ENCODE data around the gene TIMM23. TPM values are rescaled to one million over a fixed set of nuclear protein-coding genes. Genes with fewer than 3 reads are reported as not detected.

The TIMM23 gene
- total RNA-seq (2022; extraction: Qiagen RNA extraction; ENCODE audit: low read depth): 142 to 187 TPM (median 151 TPM) in 5 replicates

GRCh38 chr10:45972106-45972812, at the start of gene TIMM23:
TIMM23 (plus strand) TSS chr10:45972489; CDS start chr10:45972625, 136 bp downstream.

GRCh38 chr10:46030091-46030937, 58.0 kb downstream of the TIMM23 start, which contains the start of gene NCOA4:
NCOA4 (minus strand) TSS chr10:46030623; CDS start chr10:46016680, 13,943 bp downstream.

DNA sequence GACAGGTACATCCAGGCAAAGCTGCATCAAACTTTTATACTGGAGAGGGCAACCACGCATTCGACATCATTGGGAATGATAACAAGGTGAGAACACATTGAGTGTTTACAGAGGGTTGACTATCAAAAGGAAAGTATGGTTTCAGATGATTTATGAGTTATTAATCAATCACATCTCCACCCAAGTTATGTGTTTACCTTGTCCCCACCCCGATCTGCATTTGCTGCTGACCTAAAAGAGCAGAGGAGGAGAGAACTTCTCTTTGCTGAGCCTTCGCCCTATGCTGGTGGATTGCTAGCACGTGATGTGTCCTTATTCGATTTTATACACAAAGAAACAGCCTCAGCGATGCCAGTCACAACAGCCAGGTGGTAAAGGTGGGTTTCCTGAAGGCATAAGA, 74.0 kb downstream of the TIMM23 start, which contains the start of gene MSMB:
MSMB (minus strand) TSS at position 9 of the 400 bp plus-strand sequence. CDS start 32 bp downstream, outside the sequence.

Other genes starting within 250 kb of the TIMM23 start
- gene WASHC2C, start 245.2 kb upstream of the TIMM23 start, total RNA-seq (2022; extraction: Qiagen RNA extraction; ENCODE audit: low read depth): 17.8 to 26.1 TPM (median 19.9 TPM) in 5 replicates
- gene AGAP4, start 125.0 kb upstream of the TIMM23 start, total RNA-seq (2022; extraction: Qiagen RNA extraction; ENCODE audit: low read depth): 5.0 to 9.0 TPM (median 8.1 TPM) in 5 replicates
- gene NCOA4, start 58.1 kb downstream of the TIMM23 start, total RNA-seq (2022; extraction: Qiagen RNA extraction; ENCODE audit: low read depth): 80.9 to 107 TPM (median 89.1 TPM) in 5 replicates
- gene MSMB, start 73.8 kb downstream of the TIMM23 start, total RNA-seq (2022; extraction: Qiagen RNA extraction; ENCODE audit: low read depth): not detected in 5 replicates

Measured in A549 treated with ZK216348 at 1 μM for 4 hours (cell line).